GM19035 (cell line): ENCODE data around the gene NR3C2.

ENCODE experiments used
- ATAC-seq: cut with Tn5 transposase; IDR thresholded peaks from one replicate; pipeline ENCODE4 v1.9.1; 2021; ENCODE audit not compliant: unreplicated experiment

Gene NR3C2

GRCh38 chr4:148266921-148267320 lies 175.3 kb downstream of the NR3C2 start:
- no peak for ATAC-seq

- no peak for ATAC-seq
These were observed 176.0 kb downstream of the NR3C2 start for GRCh38 chr4:148266240-148266639.

- no peak for ATAC-seq
These were observed 176.6 kb downstream of the NR3C2 start for GRCh38 chr4:148265627-148266026.

- ATAC-seq = no peak
These were observed 178.4 kb downstream of the NR3C2 start for GRCh38 chr4:148263802-148264201.

GRCh38 chr4:148263127-148263526 lies 179.1 kb downstream of the NR3C2 start:
- no peak for ATAC-seq

- ATAC-seq = no peak
These were observed 180.4 kb downstream of the NR3C2 start for GRCh38 chr4:148261848-148262247.

GRCh38 chr4:148259841-148260240 lies 182.4 kb downstream of the NR3C2 start:
- ATAC-seq = no peak

GRCh38 chr4:148258535-148258934 lies 183.7 kb downstream of the NR3C2 start:
- no peak for ATAC-seq

GRCh38 chr4:148255344-148255720 lies 186.9 kb downstream of the NR3C2 start:
- ATAC-seq = no peak

GRCh38 chr4:148254621-148255343 lies 187.4 kb downstream of the NR3C2 start:
- ATAC-seq = no peak

GRCh38 chr4:148253768-148254167 lies 188.4 kb downstream of the NR3C2 start:
- ATAC-seq = no peak

GRCh38 chr4:148248824-148249223 lies 193.4 kb downstream of the NR3C2 start:
- no peak for ATAC-seq

GRCh38 chr4:148245015-148245414 lies 197.2 kb downstream of the NR3C2 start:
- no peak for ATAC-seq

- no peak for ATAC-seq
These were observed 198.4 kb downstream of the NR3C2 start for GRCh38 chr4:148243837-148244236.

GRCh38 chr4:148240241-148240640 lies 202.0 kb downstream of the NR3C2 start:
- ATAC-seq = no peak

GRCh38 chr4:148239494-148239985 lies 202.7 kb downstream of the NR3C2 start:
- ATAC-seq = no peak

GRCh38 chr4:148238811-148239493 lies 203.3 kb downstream of the NR3C2 start:
- ATAC-seq = no peak

GRCh38 chr4:148238086-148238485 lies 204.1 kb downstream of the NR3C2 start:
- ATAC-seq = no peak

GRCh38 chr4:148235809-148236208 lies 206.4 kb downstream of the NR3C2 start:
- no peak for ATAC-seq

- no peak for ATAC-seq
These were observed 212.4 kb downstream of the NR3C2 start for GRCh38 chr4:148229798-148230197.

GRCh38 chr4:148229028-148229427 lies 213.2 kb downstream of the NR3C2 start:
- no peak for ATAC-seq

- ATAC-seq = no peak
These were observed 215.1 kb downstream of the NR3C2 start for GRCh38 chr4:148227147-148227546.
